ENCODE data around the gene EVC2. TPM values are rescaled to one million over a fixed set of nuclear protein-coding genes. Genes with fewer than 3 reads are reported as not detected.

Gene EVC2
- total and polyA plus RNA-seq, 9 of the 15 experiments (the other 6 are each of a cell fraction or from before 2014, with no cell fraction given), result 0.03 to 0.55 (median 0.38) TPM; not detected in 1

DNA sequence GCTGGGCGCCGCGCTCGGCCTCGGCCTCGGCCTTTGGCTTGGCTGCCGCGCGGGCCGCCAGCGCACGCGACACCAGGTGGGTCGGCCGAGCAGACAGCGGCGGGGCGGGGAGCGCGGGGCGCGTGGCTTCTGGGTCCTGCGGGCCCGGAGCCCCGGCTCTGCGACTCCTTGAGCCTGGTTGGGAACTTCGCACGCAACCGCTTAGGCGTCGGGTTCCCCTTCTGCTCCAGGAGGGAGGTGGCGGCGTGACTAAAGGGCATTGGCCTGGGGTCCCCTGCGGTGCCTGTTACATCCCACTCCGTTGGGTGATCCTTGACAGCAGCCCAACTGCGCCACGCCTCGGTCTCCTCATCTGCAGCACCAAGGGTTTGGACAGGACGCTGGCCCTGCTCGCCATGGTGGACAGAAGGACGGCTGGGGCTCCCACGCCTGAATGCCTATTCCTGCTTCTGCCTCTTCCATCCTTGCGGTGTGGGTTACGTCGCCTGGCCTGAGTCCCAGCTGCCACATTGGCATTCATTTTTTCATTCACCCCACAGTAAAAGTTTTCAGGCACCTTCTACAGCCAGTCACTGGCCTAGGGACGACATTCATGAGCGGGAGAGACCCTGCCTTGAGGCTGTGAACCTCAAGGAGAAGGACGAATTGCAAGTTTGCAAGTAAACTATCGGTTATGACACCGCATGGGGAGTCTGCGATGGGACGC lies 3.3 kb upstream of the EVC2 start:
- H3K4me1 ChIP-seq (replicated peaks in 1 of 2; ENCODE audit: control insufficient read depth in 2 of 2, insufficient read depth in 2 of 2, low read length in 2 of 2), result peaks cover 0 to 20% of the 10 kb centered on the region in 2 experiments; a peak in 4 of 5 replicates
- H3K79me2 ChIP-seq (ENCODE audit: control insufficient read depth, insufficient read depth, low read length), result no peaks in the 10 kb centered on the region
- no peak overlapping the region for H3K27ac ChIP-seq (ENCODE audit: extremely low read depth, low read depth, low read length)
- no peak for FAIRE-seq
- peak; percentile 19; the same call in 1 of the 3 replicates for ATAC-seq
- H3K36me3 ChIP-seq (ENCODE audit: control insufficient read depth, insufficient read depth, low read length), result no peaks in the 10 kb centered on the region
- peak overlapping the region; percentile 23 for H3K4me3 ChIP-seq
- BruUV-seq (replicated peaks), result no TSS peak
- no peak overlapping the region for H2AFZ ChIP-seq (ENCODE audit: low read depth, low read length)
- peak in 1 of 4 experiments; percentile 33 for DNase-seq (ENCODE audit: extremely low read depth in 1 of 4, low spot score in 3 of 4)
- no peaks in the 10 kb centered on the region for H4K20me1 ChIP-seq (replicated peaks; ENCODE audit: control insufficient read depth, insufficient read depth, low read length)
- ChIA-PET CTCF (ENCODE audit: low intra/inter-chr PET ratio) (no interaction called here), POLR2A (no interaction called here)
- TF ChIP-seq ZNF311 (CRISPR knock-in tag; IDR thresholded peaks at IDR 0.05) (no peak), RNF219 (CRISPR knock-in tag; IDR thresholded peaks at IDR 0.05) (no peak), RBFOX2 (IDR thresholded peaks at IDR 0.05; ENCODE audit: low read depth, low read length) (peak; percentile 10), ZNF655 (CRISPR knock-in tag; IDR thresholded peaks at IDR 0.05) (no peak), NFIX (CRISPR knock-in tag; IDR thresholded peaks at IDR 0.05; ENCODE audit: low read depth) (no peak), KAT7 (CRISPR knock-in tag; IDR thresholded peaks at IDR 0.05; ENCODE audit: borderline replicate concordance) (no peak)
- TF ChIP-seq, protein P1, sequence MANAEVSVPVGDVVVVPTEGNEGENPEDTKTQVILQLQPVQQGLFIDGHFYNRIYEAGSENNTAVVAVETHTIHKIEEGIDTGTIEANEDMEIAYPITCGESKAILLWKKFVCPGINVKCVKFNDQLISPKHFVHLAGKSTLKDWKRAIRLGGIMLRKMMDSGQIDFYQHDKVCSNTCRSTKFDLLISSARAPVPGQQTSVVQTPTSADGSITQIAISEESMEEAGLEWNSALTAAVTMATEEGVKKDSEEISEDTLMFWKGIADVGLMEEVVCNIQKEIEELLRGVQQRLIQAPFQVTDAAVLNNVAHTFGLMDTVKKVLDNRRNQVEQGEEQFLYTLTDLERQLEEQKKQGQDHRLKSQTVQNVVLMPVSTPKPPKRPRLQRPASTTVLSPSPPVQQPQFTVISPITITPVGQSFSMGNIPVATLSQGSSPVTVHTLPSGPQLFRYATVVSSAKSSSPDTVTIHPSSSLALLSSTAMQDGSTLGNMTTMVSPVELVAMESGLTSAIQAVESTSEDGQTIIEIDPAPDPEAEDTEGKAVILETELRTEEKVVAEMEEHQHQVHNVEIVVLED (CRISPR knock-in tag; IDR thresholded peaks at IDR 0.05), result no peak
- TF ChIP-seq, protein P2, sequence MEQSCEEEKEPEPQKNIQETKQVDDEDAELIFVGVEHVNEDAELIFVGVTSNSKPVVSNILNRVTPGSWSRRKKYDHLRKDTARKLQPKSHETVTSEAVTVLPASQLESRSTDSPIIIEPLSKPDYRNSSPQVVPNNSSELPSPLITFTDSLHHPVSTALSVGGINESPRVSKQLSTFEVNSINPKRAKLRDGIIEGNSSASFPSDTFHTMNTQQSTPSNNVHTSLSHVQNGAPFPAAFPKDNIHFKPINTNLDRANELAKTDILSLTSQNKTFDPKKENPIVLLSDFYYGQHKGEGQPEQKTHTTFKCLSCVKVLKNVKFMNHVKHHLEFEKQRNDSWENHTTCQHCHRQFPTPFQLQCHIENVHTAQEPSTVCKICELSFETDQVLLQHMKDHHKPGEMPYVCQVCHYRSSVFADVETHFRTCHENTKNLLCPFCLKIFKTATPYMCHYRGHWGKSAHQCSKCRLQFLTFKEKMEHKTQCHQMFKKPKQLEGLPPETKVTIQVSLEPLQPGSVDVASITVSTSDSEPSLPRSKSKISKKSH (CRISPR knock-in tag; IDR thresholded peaks at IDR 0.05), result no peak
- TF ChIP-seq, protein P3, sequence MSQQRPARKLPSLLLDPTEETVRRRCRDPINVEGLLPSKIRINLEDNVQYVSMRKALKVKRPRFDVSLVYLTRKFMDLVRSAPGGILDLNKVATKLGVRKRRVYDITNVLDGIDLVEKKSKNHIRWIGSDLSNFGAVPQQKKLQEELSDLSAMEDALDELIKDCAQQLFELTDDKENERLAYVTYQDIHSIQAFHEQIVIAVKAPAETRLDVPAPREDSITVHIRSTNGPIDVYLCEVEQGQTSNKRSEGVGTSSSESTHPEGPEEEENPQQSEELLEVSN (IDR thresholded peaks at IDR 0.05; ENCODE audit: borderline replicate concordance in 1 of 2, extremely low read depth in 1 of 2, insufficient read depth in 1 of 2, insufficient read length in 1 of 2, low read depth in 1 of 2, low read length in 1 of 2, poor library complexity in 1 of 2, severe bottlenecking in 1 of 2), result peak in 1 of 2 experiments; percentile 43
- in situ Hi-C loops (cut with MboI) (no loop called here), intact Hi-C loops (cut with micrococcal nuclease) (no loop called here)
- WGBS (ENCODE audit: insufficient coverage, low coverage, missing lambda C conversion rate), result 3% methylated on average over 26 of the region's 52 CpGs
- 0 out of 2 replicates have a peak, but pooled peaks cover 3% of the 10 kb centered on the region for H3K9me3 ChIP-seq (replicated peaks; ENCODE audit: control insufficient read depth, insufficient read depth, low read depth, low read length)
- no peaks in the 10 kb centered on the region for H3K9me1 ChIP-seq (ENCODE audit: control insufficient read depth, insufficient read depth, low read length)
- peak overlapping the region; percentile 52 for H3K4me2 ChIP-seq (ENCODE audit: insufficient read depth, low read length)
- H3K27me3 ChIP-seq (ENCODE audit: control insufficient read depth in 2 of 2, insufficient read depth in 2 of 2, low read length in 2 of 2), result peaks cover 2 to 18% of the 10 kb centered on the region in 2 experiments; a peak in 3 of 5 replicates
- peak overlapping the region in 1 of 2 experiments; percentile 74; a peak in 2 of 4 replicates for H3K9ac ChIP-seq (ENCODE audit: insufficient read depth in 1 of 2, low read depth in 2 of 2, low read length in 2 of 2)
